ENCODE measurements around the gene ABHD17A.

ABHD17A gene

GRCh38 chr19:1851654-1852580 is 33.4 kb downstream of the ABHD17A start:
- H3K27ac ChIP-seq = no peak overlapping the region
- TF ChIP-seq CTCF (conservative IDR thresholded peaks at IDR 0.05) = no peak

- H3K27ac ChIP-seq = no peak overlapping the region
- peak; percentile 21; the same call in 1 of the 2 replicates for TF ChIP-seq CTCF (conservative IDR thresholded peaks at IDR 0.05)
Measured at GRCh38 chr19:1850809-1851653, 34.3 kb downstream of the ABHD17A start.

GRCh38 chr19:1849886-1850398 is 35.4 kb downstream of the ABHD17A start:
- no peak overlapping the region for H3K27ac ChIP-seq
- TF ChIP-seq CTCF (conservative IDR thresholded peaks at IDR 0.05) = no peak

- H3K27ac ChIP-seq = peak overlapping the region; percentile 99
Measured at GRCh38 chr19:1849132-1849474, 36.2 kb downstream of the ABHD17A start.

GRCh38 chr19:1848399-1849131 is 36.7 kb downstream of the ABHD17A start, which contains the start of gene REXO1:
TSS of gene REXO1 (minus strand) at chr19:1848483. CDS start at chr19:1848358, 125 bp downstream.
- peak; percentile 94 for TF ChIP-seq CTCF (conservative IDR thresholded peaks at IDR 0.05)
- peak within 1 kb of the TSS; percentile 99 for H3K27ac ChIP-seq

More at GRCh38 chr19:1849132-1849474, 36.2 kb downstream of the ABHD17A start:
- TF ChIP-seq CTCF (conservative IDR thresholded peaks at IDR 0.05) = no peak

GRCh38 chr19:1847684-1848398 is 37.5 kb downstream of the ABHD17A start:
- no peak for TF ChIP-seq CTCF (conservative IDR thresholded peaks at IDR 0.05)
- H3K27ac ChIP-seq = peak overlapping the region; percentile 99
